IMR-90 (cell line): ENCODE results near the gene DYNLT2. TPM values are rescaled to one million over a fixed set of nuclear protein-coding genes. Genes with fewer than 3 reads are reported as not detected.

Experiments used
- ATAC-seq: fragments of 200-7000 bp; cut with Tn5 transposase; 2 replicates; pipeline ENCODE4 v1.9.1; 2020; ENCODE audit warnings: low read depth, mild to moderate bottlenecking, moderate library complexity
- BruUV-seq: library from RNA; stranded (reverse); fragments of 400-500 nt; replicated peaks from 2 replicates; lab custom pipeline; 2021; lab: Mats Ljungman, UMichigan
- CTCF ChIA-PET: fragments of 300-600 bp; formaldehyde crosslinking; extraction: SDS; loops from one replicate; lab custom pipeline; 2021; ENCODE audit warnings: antibody characterized with exemption; lab: Yijun Ruan, JAX
- POLR2A ChIA-PET: fragments of 300-600 bp; sonication (Branson Sonifier 250); formaldehyde crosslinking; loops from one replicate; lab custom pipeline; 2022; ENCODE audit warnings: antibody characterized with exemption; ENCODE audit not compliant: unreplicated experiment; lab: Charles Lee
- DNase-seq: peaks from one replicate; pipeline ENCODE4 v3.0.0; 2013
- H2AFZ ChIP-seq: replicated peaks from 2 replicates; pipeline ENCODE3; 2013; ENCODE audit warnings: low read length, mild to moderate bottlenecking; ENCODE audit not compliant: poor library complexity
- H2AK5ac ChIP-seq: 2 replicates; pipeline ENCODE4 v1.6.1; 2013; ENCODE audit warnings: low read depth, low read length, inconsistent platforms
- H2AK9ac ChIP-seq: replicated peaks from 2 replicates; pipeline ENCODE3; 2013; ENCODE audit warnings: mild to moderate bottlenecking, low read depth, low read length, moderate library complexity; ENCODE audit not compliant: poor library complexity
- H2BK120ac ChIP-seq: 2 replicates; pipeline ENCODE4 v1.6.1; 2013; ENCODE audit warnings: low read depth, low read length, inconsistent platforms
- H2BK15ac ChIP-seq: 3 replicates; pipeline ENCODE4 v1.6.1; 2013; ENCODE audit warnings: low read depth, low read length, inconsistent platforms
- H2BK20ac ChIP-seq: 2 replicates; pipeline ENCODE4 v1.6.1; 2013; ENCODE audit warnings: low read depth, mild to moderate bottlenecking, inconsistent platforms, low read length, moderate library complexity
- H2BK5ac ChIP-seq: 2 replicates; pipeline ENCODE4 v1.6.1; 2013; ENCODE audit warnings: mild to moderate bottlenecking, low read depth, low read length, inconsistent platforms; ENCODE audit not compliant: poor library complexity, severe bottlenecking
- H3K14ac ChIP-seq: replicated peaks from 2 replicates; pipeline ENCODE4 v1.6.1; 2013; ENCODE audit warnings: low read depth, low read length, inconsistent platforms
- H3K18ac ChIP-seq: 2 replicates; pipeline ENCODE4 v1.6.1; 2013; ENCODE audit warnings: low read depth, low read length, control low read depth
- H3K23ac ChIP-seq: 2 replicates; pipeline ENCODE4 v1.6.1; 2013; ENCODE audit warnings: low read depth, low read length, inconsistent platforms
- H3K27ac ChIP-seq: 2 replicates; pipeline ENCODE4 v1.5.1; 2013; ENCODE audit warnings: mild to moderate bottlenecking, control low read depth, low read length; ENCODE audit not compliant: insufficient read depth
- H3K27me3 ChIP-seq: 2 replicates; pipeline ENCODE4 v1.6.1; 2013; ENCODE audit warnings: low read length; ENCODE audit not compliant: control insufficient read depth, insufficient read depth
- H3K36me3 ChIP-seq: 2 replicates; pipeline ENCODE4 v1.6.1; 2013; ENCODE audit warnings: low read length, mixed read lengths; ENCODE audit not compliant: control insufficient read depth, insufficient read depth
- H3K4ac ChIP-seq: 2 replicates; pipeline ENCODE4 v1.6.1; 2013; ENCODE audit warnings: low read depth, low read length, inconsistent platforms
- H3K4me1 ChIP-seq: 2 replicates; pipeline ENCODE4 v1.6.1; 2013; ENCODE audit warnings: low read length, mixed read lengths; ENCODE audit not compliant: control insufficient read depth, insufficient read depth
- H3K4me2 ChIP-seq: 2 replicates; pipeline ENCODE4 v1.6.1; 2013; ENCODE audit warnings: low read depth, mild to moderate bottlenecking, control low read depth, low read length, moderate library complexity
- H3K4me3 ChIP-seq: 2 replicates; pipeline ENCODE4 v1.5.1; 2013; ENCODE audit warnings: low read depth, mild to moderate bottlenecking, control low read depth, low read length, moderate library complexity; ENCODE audit not compliant: insufficient read depth
- H3K56ac ChIP-seq: 2 replicates; pipeline ENCODE4 v1.6.1; 2013; ENCODE audit warnings: low read length, inconsistent platforms; ENCODE audit not compliant: insufficient read depth; ENCODE audit errors: extremely low read depth
- H3K79me1 ChIP-seq, 2 experiments: 2 replicates each; pipeline ENCODE4 v1.6.1; 2013; ENCODE audit warnings: low read length in 2 of 2, inconsistent platforms in 1 of 2, low read depth in 1 of 2
- H3K9ac ChIP-seq: 2 replicates; pipeline ENCODE4 v1.6.1; 2013; ENCODE audit warnings: low read depth, low read length, control low read depth
- H3K9me1 ChIP-seq: 2 replicates; pipeline ENCODE4 v1.6.1; 2013; ENCODE audit warnings: low read length, inconsistent platforms; ENCODE audit not compliant: insufficient read depth
- H3K9me3 ChIP-seq: 2 replicates; pipeline ENCODE4 v1.6.1; 2013; ENCODE audit warnings: low read length; ENCODE audit not compliant: control insufficient read depth, insufficient read depth
- H4K20me1 ChIP-seq: 2 replicates; pipeline ENCODE4 v1.6.1; 2013; ENCODE audit warnings: low read length, inconsistent platforms; ENCODE audit not compliant: insufficient read depth
- H4K5ac ChIP-seq: 2 replicates; pipeline ENCODE4 v1.6.1; 2013; ENCODE audit warnings: mild to moderate bottlenecking, low read depth, low read length, control low read depth
- H4K8ac ChIP-seq, 2 experiments: 2 replicates each; pipeline ENCODE4 v1.6.1; 2013; ENCODE audit warnings: low read depth in 2 of 2, low read length in 2 of 2, control low read depth in 1 of 2, inconsistent platforms in 1 of 2
- H4K91ac ChIP-seq: 2 replicates; pipeline ENCODE4 v1.6.1; 2013; ENCODE audit warnings: low read depth, low read length, inconsistent platforms; ENCODE audit not compliant: insufficient read depth
- BHLHE40 ChIP-seq: fragments of 150-350 bp; IDR thresholded peaks from 2 replicates; pipeline ENCODE4 v1.6.1; 2016; ENCODE audit warnings: mild to moderate bottlenecking, low read depth, low read length
- CEBPB ChIP-seq: IDR thresholded peaks from 2 replicates; pipeline ENCODE4 v1.6.1; 2012; ENCODE audit warnings: low read depth, low read length, improper control_type of control experiment
- CHD1 ChIP-seq: IDR thresholded peaks from 2 replicates; pipeline ENCODE4 v1.6.1; 2012; ENCODE audit warnings: low read depth, low read length, improper control_type of control experiment
- CTCF ChIP-seq: conservative IDR thresholded peaks from 2 replicates; pipeline ENCODE4 v1.5.1; 2012; ENCODE audit warnings: mild to moderate bottlenecking, low read depth, low read length, improper control_type of control experiment
- ELK1 ChIP-seq: fragments of 150-350 bp; IDR thresholded peaks from 2 replicates; pipeline ENCODE4 v1.6.1; 2016; ENCODE audit warnings: low read depth, mild to moderate bottlenecking, low read length, moderate library complexity, borderline replicate concordance
- FOS ChIP-seq: fragments of 150-350 bp; IDR thresholded peaks from 2 replicates; pipeline ENCODE4 v1.6.1; 2016; ENCODE audit warnings: low read depth, low read length
- MAFK ChIP-seq: IDR thresholded peaks from 2 replicates; pipeline ENCODE4 v1.6.1; 2012; ENCODE audit warnings: low read depth, low read length, improper control_type of control experiment
- MAZ ChIP-seq: IDR thresholded peaks from 2 replicates; pipeline ENCODE4 v1.6.1; 2012; ENCODE audit warnings: low read depth, mild to moderate bottlenecking, low read length, improper control_type of control experiment, moderate library complexity, borderline replicate concordance
- MXI1 ChIP-seq: IDR thresholded peaks from 2 replicates; pipeline ENCODE4 v1.6.1; 2012; ENCODE audit warnings: low read depth, mild to moderate bottlenecking, low read length, moderate library complexity, borderline replicate concordance
- NFE2L2 ChIP-seq: fragments of 150-350 bp; IDR thresholded peaks from 2 replicates; pipeline ENCODE4 v1.6.1; 2016; ENCODE audit warnings: low read depth, mild to moderate bottlenecking, low read length
- POLR2A ChIP-seq: IDR thresholded peaks from 2 replicates; pipeline ENCODE4 v1.6.1; 2012; ENCODE audit warnings: mild to moderate bottlenecking, low read depth, low read length
- RAD21 ChIP-seq: IDR thresholded peaks from 2 replicates; pipeline ENCODE4 v1.6.1; 2012; ENCODE audit warnings: low read length, improper control_type of control experiment
- RCOR1 ChIP-seq: IDR thresholded peaks from 2 replicates; pipeline ENCODE4 v1.6.1; 2012; ENCODE audit warnings: mild to moderate bottlenecking, low read length, improper control_type of control experiment; ENCODE audit not compliant: insufficient replicate concordance
- RFX5 ChIP-seq: IDR thresholded peaks from 2 replicates; pipeline ENCODE4 v1.8.0; 2012; ENCODE audit warnings: low read depth, mild to moderate bottlenecking, low read length, moderate library complexity
- SMC3 ChIP-seq: fragments of 150-350 bp; IDR thresholded peaks from 2 replicates; pipeline ENCODE4 v1.6.1; 2016; ENCODE audit warnings: low read depth, mild to moderate bottlenecking, antibody characterized with exemption, low read length, moderate library complexity
- USF2 ChIP-seq: fragments of 150-350 bp; IDR thresholded peaks from 2 replicates; pipeline ENCODE4 v1.6.1; 2017; ENCODE audit warnings: mild to moderate bottlenecking, antibody characterized with exemption, low read length, low read depth
- WGBS, 2 experiments: methylation state at CpG; one replicate each; pipeline versions ENCODE4 v1.1.5 to v1.1.7; 2013; ENCODE audit warnings: missing lambda C conversion rate in 2 of 2; ENCODE audit not compliant: insufficient read length in 1 of 2; ENCODE audit errors: extremely low coverage in 2 of 2; 5-methylcytosine and 5-hydroxymethylcytosine counted together
- dilution Hi-C: fragments of 300-500 bp; cut with HindIII; formaldehyde crosslinking; loops from one replicate; pipeline ENCODE4 v1.14.3; 2018; ENCODE audit warnings: low sequenced_read_pairs; ENCODE audit not compliant: unreplicated experiment
- in situ Hi-C: fragments of 300-500 bp; cut with MboI; formaldehyde crosslinking; loops from 3 replicates; pipeline ENCODE4 v1.14.3; 2019; ENCODE audit warnings: low sequenced_read_pairs, inconsistent platforms, mixed read lengths
- intact Hi-C: fragments of 100-400 bp; cut with micrococcal nuclease; formaldehyde crosslinking; loops from 2 replicates; pipeline ENCODE4 v1.10.0; 2022
- polyA plus RNA-seq, 3 experiments: library from polyadenylated mRNA; depleted of rRNA; stranded (reverse); fragments of >200 nt; gene quantifications; 2 replicates each; pipeline ENCODE4 v1.2.3, GENCODE V29; 2012; ENCODE audit warnings: low replicate concordance in 1 of 3
- total RNA-seq: library from RNA; depleted of rRNA; stranded (reverse); fragments of >200 nt; gene quantifications from 2 replicates; pipeline ENCODE4 v1.2.3, GENCODE V29; 2012

The DYNLT2 gene
- total and polyA plus RNA-seq, 2 of the 4 experiments (the other 2 are of a cell fraction): 0.36 to 0.44 TPM

- DNase-seq (no peak), ATAC-seq (no peak)
- Histone ChIP-seq H3K9me3 (no peaks in the 10 kb centered on the region), H2BK5ac (no peak overlapping the region), H3K36me3 (no peaks in the 10 kb centered on the region), H4K91ac (no peak overlapping the region), H3K4ac (no peak overlapping the region), H3K56ac (no peak overlapping the region), H3K4me1 (peaks cover 2% of the 10 kb centered on the region; the same call in 1 of the 2 replicates), H2BK15ac (no peak overlapping the region), H4K20me1 (no peaks in the 10 kb centered on the region), H2BK20ac (no peak overlapping the region), H3K79me1 (no peaks in the 10 kb centered on the region), H3K4me3 (no peak overlapping the region), H3K23ac (no peak overlapping the region), H2AFZ (no peak overlapping the region), H2BK120ac (no peak overlapping the region), H3K14ac (no peak overlapping the region), H4K5ac (no peak overlapping the region), H4K8ac (no peak overlapping the region), H3K9me1 (no peaks in the 10 kb centered on the region), H3K27ac (no peak overlapping the region), H2AK9ac (no peak overlapping the region), H2AK5ac (no peak overlapping the region), H3K18ac (no peak overlapping the region), H3K9ac (no peak overlapping the region), H3K27me3 (peaks cover 4% of the 10 kb centered on the region), H3K4me2 (no peak overlapping the region)
- CTCF ChIA-PET: no interaction called here
- in situ Hi-C loops: no loop called here
- WGBS, 2 experiments: no CpG with 5 or more reads among the region's 2 CpGs
- POLR2A ChIA-PET: no interaction called here
- TF ChIP-seq MAZ (no peak), CHD1 (no peak), MXI1 (no peak), RCOR1 (no peak), CEBPB (no peak), POLR2A (no peak), BHLHE40 (no peak), FOS (no peak), SMC3 (no peak), MAFK (no peak), NFE2L2 (no peak), USF2 (no peak), RAD21 (no peak), CTCF (no peak), RFX5 (no peak), ELK1 (no peak)
- dilution Hi-C loops: no loop called here
- intact Hi-C loops: no loop called here
- BruUV-seq: no TSS peak
Measured at GRCh38 chr6:169738976-169739529, 12.3 kb downstream of the DYNLT2 start.
